H9 (cell line): ENCODE data around the gene ADAMTSL4. TPM values are rescaled to one million over a fixed set of nuclear protein-coding genes. Genes with fewer than 3 reads are reported as not detected.

Experiments used
- DNase-seq: peaks from one replicate; pipeline ENCODE4 v3.0.0-alpha.2; 2017
- H2AFZ ChIP-seq: one replicate; pipeline ENCODE4 v1.6.1; 2013; ENCODE audit warnings: mild to moderate bottlenecking, low read length, control low read depth, moderate library complexity
- H2AK5ac ChIP-seq: 2 replicates; pipeline ENCODE4 v1.6.1; 2013; ENCODE audit warnings: low read length, control low read depth, mixed read lengths; ENCODE audit not compliant: insufficient read length
- H2BK120ac ChIP-seq: one replicate; pipeline ENCODE4 v1.6.1; 2013; ENCODE audit warnings: low read depth, mild to moderate bottlenecking, low read length, control low read depth, inconsistent platforms; ENCODE audit not compliant: poor library complexity, severe bottlenecking
- H2BK12ac ChIP-seq: 2 replicates; pipeline ENCODE4 v1.6.1; 2013; ENCODE audit warnings: low read length, control low read depth, mixed read lengths, low read depth; ENCODE audit not compliant: insufficient read length
- H2BK15ac ChIP-seq: 2 replicates; pipeline ENCODE4 v1.6.1; 2013; ENCODE audit warnings: low read depth, low read length, control low read depth
- H2BK20ac ChIP-seq: one replicate; pipeline ENCODE4 v1.6.1; 2013; ENCODE audit warnings: low read depth, mild to moderate bottlenecking, low read length, control low read depth, inconsistent platforms; ENCODE audit not compliant: poor library complexity, severe bottlenecking
- H2BK5ac ChIP-seq: 2 replicates; pipeline ENCODE4 v1.6.1; 2013; ENCODE audit warnings: low read length, control low read depth, mixed read lengths; ENCODE audit not compliant: insufficient read length
- H3K14ac ChIP-seq: 2 replicates; pipeline ENCODE4 v1.6.1; 2013; ENCODE audit warnings: low read length, control low read depth; ENCODE audit not compliant: insufficient read depth
- H3K18ac ChIP-seq: 2 replicates; pipeline ENCODE4 v1.6.1; 2013; ENCODE audit warnings: low read depth, mild to moderate bottlenecking, mixed read lengths, low read length, control low read depth; ENCODE audit not compliant: insufficient read length
- H3K23ac ChIP-seq: 2 replicates; pipeline ENCODE4 v1.6.1; 2013; ENCODE audit warnings: low read length, control low read depth, mixed read lengths, low read depth; ENCODE audit not compliant: insufficient read length
- H3K23me2 ChIP-seq: 2 replicates; pipeline ENCODE4 v1.6.1; 2013; ENCODE audit warnings: low read depth, mild to moderate bottlenecking, mixed read lengths, low read length, control low read depth; ENCODE audit not compliant: insufficient read length, poor library complexity, severe bottlenecking
- H3K27ac ChIP-seq: 2 replicates; pipeline ENCODE4 v1.5.1; 2013; ENCODE audit warnings: low read length, control low read depth, mixed read lengths, low read depth; ENCODE audit not compliant: insufficient read length
- H3K27me3 ChIP-seq: 2 replicates; pipeline ENCODE4 v1.6.1; 2013; ENCODE audit warnings: low read length, control low read depth, inconsistent platforms; ENCODE audit not compliant: insufficient read depth
- H3K4ac ChIP-seq: 2 replicates; pipeline ENCODE4 v1.6.1; 2013; ENCODE audit warnings: low read depth, mild to moderate bottlenecking, control low read depth, inconsistent platforms, low read length, moderate library complexity
- H3K4me1 ChIP-seq: 2 replicates; pipeline ENCODE4 v1.6.1; 2013; ENCODE audit warnings: low read length, control low read depth, inconsistent platforms; ENCODE audit not compliant: insufficient read depth
- H3K4me2 ChIP-seq: 2 replicates; pipeline ENCODE4 v1.6.1; 2013; ENCODE audit warnings: low read length, control low read depth, mixed read lengths; ENCODE audit not compliant: insufficient read length, insufficient read depth
- H3K56ac ChIP-seq: 2 replicates; pipeline ENCODE4 v1.6.1; 2013; ENCODE audit warnings: low read depth, mild to moderate bottlenecking, mixed read lengths, low read length, control low read depth; ENCODE audit not compliant: insufficient read length
- H3K79me1 ChIP-seq: 2 replicates; pipeline ENCODE4 v1.6.1; 2013; ENCODE audit warnings: low read depth, mild to moderate bottlenecking, moderate library complexity, low read length, control low read depth, inconsistent platforms; ENCODE audit not compliant: insufficient read depth, poor library complexity, severe bottlenecking
- H3K79me2 ChIP-seq: 2 replicates; pipeline ENCODE4 v1.6.1; 2013; ENCODE audit warnings: low read length, control low read depth, inconsistent platforms; ENCODE audit not compliant: insufficient read depth
- H3K9ac ChIP-seq: 2 replicates; pipeline ENCODE4 v1.6.1; 2013; ENCODE audit warnings: low read length, control low read depth, mixed read lengths; ENCODE audit not compliant: insufficient read length; ENCODE audit errors: extremely low read depth
- H3K9me3 ChIP-seq: one replicate; pipeline ENCODE4 v1.6.1; 2013; ENCODE audit warnings: low read depth, low read length, inconsistent platforms; ENCODE audit not compliant: control insufficient read depth
- H3T11ph ChIP-seq: one replicate; pipeline ENCODE4 v1.6.1; 2013; ENCODE audit warnings: mild to moderate bottlenecking, low read length, control low read depth, inconsistent platforms
- H4K20me1 ChIP-seq: one replicate; pipeline ENCODE4 v1.6.1; 2013; ENCODE audit not compliant: control insufficient read depth, insufficient read length, insufficient read depth
- H4K5ac ChIP-seq: 2 replicates; pipeline ENCODE4 v1.6.1; 2013; ENCODE audit warnings: low read depth, mild to moderate bottlenecking, mixed read lengths, low read length, control low read depth; ENCODE audit not compliant: insufficient read length
- H4K8ac ChIP-seq: replicated peaks from 2 replicates; pipeline ENCODE4 v1.6.1; 2013; ENCODE audit warnings: low read length, control low read depth, mixed read lengths, low read depth; ENCODE audit not compliant: insufficient read length
- H4K91ac ChIP-seq: 2 replicates; pipeline ENCODE4 v1.6.1; 2013; ENCODE audit warnings: low read depth, mild to moderate bottlenecking, moderate library complexity, mixed read lengths, low read length, control low read depth; ENCODE audit not compliant: insufficient read length
- H3K27ac Mint-ChIP-seq, 3 experiments: 2 replicates in 2 of 3; 3 replicates in 1 of 3; pipeline ENCODE4 v1.8.0; 2020 to 2021; ENCODE audit warnings: mixed read lengths in 3 of 3, mild to moderate bottlenecking in 1 of 3, moderate library complexity in 1 of 3
- H3K27me3 Mint-ChIP-seq: 2 replicates; pipeline ENCODE4 v1.8.0; 2021; ENCODE audit warnings: low read depth, mild to moderate bottlenecking, moderate library complexity, mixed read lengths
- H3K36me3 Mint-ChIP-seq, 3 experiments: 2 replicates in 2 of 3; 3 replicates in 1 of 3; pipeline ENCODE4 v1.8.0; 2020 to 2021; ENCODE audit warnings: low read depth in 3 of 3, mixed read lengths in 3 of 3; ENCODE audit not compliant: insufficient read depth in 1 of 3
- H3K4me1 Mint-ChIP-seq, 2 experiments: 2 replicates each; pipeline ENCODE4 v1.8.0; 2020; ENCODE audit warnings: mixed read lengths in 2 of 2
- H3K4me3 Mint-ChIP-seq, 2 experiments: 2 replicates in 1 of 2; 3 replicates in 1 of 2; pipeline ENCODE4 v1.8.0; 2020 to 2021; ENCODE audit warnings: mild to moderate bottlenecking in 2 of 2, mixed read lengths in 2 of 2, moderate library complexity in 1 of 2
- H3K9me3 Mint-ChIP-seq, 2 experiments: 2 replicates in 1 of 2; 3 replicates in 1 of 2; pipeline ENCODE4 v1.8.0; 2020; ENCODE audit warnings: mild to moderate bottlenecking in 2 of 2, mixed read lengths in 2 of 2, moderate library complexity in 1 of 2
- CTCF ChIP-seq: fragments of 200-600 bp; sonication (generic); conservative IDR thresholded peaks from 3 replicates; pipeline ENCODE4 v1.8.0; 2021; ENCODE audit warnings: antibody characterized with exemption, mild to moderate bottlenecking
- WGBS: extraction: QIAGEN DNeasy Blood & Tissue Kit; methylation state at CpG from one replicate; pipeline ENCODE4 v1.1.7; 2013; ENCODE audit warnings: missing lambda C conversion rate, low lambda C conversion rate, mixed read lengths; ENCODE audit not compliant: insufficient read length; ENCODE audit errors: extremely low coverage; 5-methylcytosine and 5-hydroxymethylcytosine counted together
- total RNA-seq: library from RNA; stranded (reverse); gene quantifications from 2 replicates; pipeline ENCODE4 v1.2.1, GENCODE V29; 2021

ADAMTSL4 gene
- total RNA-seq, 1 experiment from 2014 or later = 6.1 TPM

- H2AK5ac ChIP-seq = no peak overlapping the region
Observed at GRCh38 chr1:150529017-150529416, 20.2 kb upstream of the ADAMTSL4 start.

More at GRCh38 chr1:150529017-150529416, 20.2 kb upstream of the ADAMTSL4 start:
- Histone ChIP-seq H4K5ac (no peak overlapping the region), H2BK5ac (no peak overlapping the region), H3K4ac (no peak overlapping the region), H3K23ac (no peak overlapping the region), H3K23me2 (no peaks in the 10 kb centered on the region), H3K56ac (no peak overlapping the region), H3K79me1 (no peaks in the 10 kb centered on the region), H3K14ac (no peak overlapping the region), H2BK15ac (no peak overlapping the region), H3K4me1 (no peaks in the 10 kb centered on the region), H2BK120ac (no peak overlapping the region), H3K27ac (no peak overlapping the region), H4K8ac (no peak overlapping the region), H3K79me2 (no peaks in the 10 kb centered on the region), H4K91ac (no peak overlapping the region), H2AFZ (no peak overlapping the region), H2BK12ac (no peak overlapping the region), H3K9me3 (no peaks in the 10 kb centered on the region), H3T11ph (no peak overlapping the region), H3K27me3 (no peaks in the 10 kb centered on the region), H3K9ac (no peak overlapping the region), H3K18ac (no peak overlapping the region), H3K4me2 (no peak overlapping the region), H2BK20ac (no peak overlapping the region), H4K20me1 (no peaks in the 10 kb centered on the region)
- no CpG with 5 or more reads among the region's 4 CpGs for WGBS
- H3K36me3 Mint-ChIP-seq = no peaks in the 10 kb centered on the region
- H3K4me1 Mint-ChIP-seq = peaks cover 7 to 12% of the 10 kb centered on the region in 2 experiments
- no peaks in the 10 kb centered on the region for H3K9me3 Mint-ChIP-seq
- H3K27ac Mint-ChIP-seq = no peak overlapping the region
- H3K4me3 Mint-ChIP-seq = no peak overlapping the region
- no peak for DNase-seq
- no peaks in the 10 kb centered on the region; the same call in 1 of the 2 replicates for H3K27me3 Mint-ChIP-seq
- no peak for TF ChIP-seq CTCF
